IMR-90 (cell line): ENCODE measurements around the gene LIPH. TPM values are rescaled to one million over a fixed set of nuclear protein-coding genes. Genes with fewer than 3 reads are reported as not detected.

Source experiments
- ATAC-seq: fragments of 200-7000 bp; cut with Tn5 transposase; 2 replicates; pipeline ENCODE4 v1.9.1; 2020; ENCODE audit warnings: low read depth, mild to moderate bottlenecking, moderate library complexity
- BruUV-seq: library from RNA; stranded (reverse); fragments of 400-500 nt; replicated peaks from 2 replicates; lab custom pipeline; 2021; lab: Mats Ljungman, UMichigan
- CTCF ChIA-PET: fragments of 300-600 bp; formaldehyde crosslinking; extraction: SDS; loops from one replicate; lab custom pipeline; 2021; ENCODE audit warnings: antibody characterized with exemption; lab: Yijun Ruan, JAX
- POLR2A ChIA-PET: fragments of 300-600 bp; sonication (Branson Sonifier 250); formaldehyde crosslinking; loops from one replicate; lab custom pipeline; 2022; ENCODE audit warnings: antibody characterized with exemption; ENCODE audit not compliant: unreplicated experiment; lab: Charles Lee
- DNase-seq: peaks from one replicate; pipeline ENCODE4 v3.0.0; 2013
- H2AFZ ChIP-seq: replicated peaks from 2 replicates; pipeline ENCODE3; 2013; ENCODE audit warnings: low read length, mild to moderate bottlenecking; ENCODE audit not compliant: poor library complexity
- H2AK5ac ChIP-seq: 2 replicates; pipeline ENCODE4 v1.6.1; 2013; ENCODE audit warnings: low read depth, low read length, inconsistent platforms
- H2AK9ac ChIP-seq: replicated peaks from 2 replicates; pipeline ENCODE3; 2013; ENCODE audit warnings: mild to moderate bottlenecking, low read depth, low read length, moderate library complexity; ENCODE audit not compliant: poor library complexity
- H2BK120ac ChIP-seq: 2 replicates; pipeline ENCODE4 v1.6.1; 2013; ENCODE audit warnings: low read depth, low read length, inconsistent platforms
- H2BK15ac ChIP-seq: 3 replicates; pipeline ENCODE4 v1.6.1; 2013; ENCODE audit warnings: low read depth, low read length, inconsistent platforms
- H2BK20ac ChIP-seq: 2 replicates; pipeline ENCODE4 v1.6.1; 2013; ENCODE audit warnings: low read depth, mild to moderate bottlenecking, inconsistent platforms, low read length, moderate library complexity
- H2BK5ac ChIP-seq: 2 replicates; pipeline ENCODE4 v1.6.1; 2013; ENCODE audit warnings: mild to moderate bottlenecking, low read depth, low read length, inconsistent platforms; ENCODE audit not compliant: poor library complexity, severe bottlenecking
- H3K14ac ChIP-seq: replicated peaks from 2 replicates; pipeline ENCODE4 v1.6.1; 2013; ENCODE audit warnings: low read depth, low read length, inconsistent platforms
- H3K18ac ChIP-seq: 2 replicates; pipeline ENCODE4 v1.6.1; 2013; ENCODE audit warnings: low read depth, low read length, control low read depth
- H3K23ac ChIP-seq: 2 replicates; pipeline ENCODE4 v1.6.1; 2013; ENCODE audit warnings: low read depth, low read length, inconsistent platforms
- H3K27ac ChIP-seq: 2 replicates; pipeline ENCODE4 v1.5.1; 2013; ENCODE audit warnings: mild to moderate bottlenecking, control low read depth, low read length; ENCODE audit not compliant: insufficient read depth
- H3K27me3 ChIP-seq: 2 replicates; pipeline ENCODE4 v1.6.1; 2013; ENCODE audit warnings: low read length; ENCODE audit not compliant: control insufficient read depth, insufficient read depth
- H3K36me3 ChIP-seq: 2 replicates; pipeline ENCODE4 v1.6.1; 2013; ENCODE audit warnings: low read length, mixed read lengths; ENCODE audit not compliant: control insufficient read depth, insufficient read depth
- H3K4ac ChIP-seq: 2 replicates; pipeline ENCODE4 v1.6.1; 2013; ENCODE audit warnings: low read depth, low read length, inconsistent platforms
- H3K4me1 ChIP-seq: 2 replicates; pipeline ENCODE4 v1.6.1; 2013; ENCODE audit warnings: low read length, mixed read lengths; ENCODE audit not compliant: control insufficient read depth, insufficient read depth
- H3K4me2 ChIP-seq: 2 replicates; pipeline ENCODE4 v1.6.1; 2013; ENCODE audit warnings: low read depth, mild to moderate bottlenecking, control low read depth, low read length, moderate library complexity
- H3K4me3 ChIP-seq: 2 replicates; pipeline ENCODE4 v1.5.1; 2013; ENCODE audit warnings: low read depth, mild to moderate bottlenecking, control low read depth, low read length, moderate library complexity; ENCODE audit not compliant: insufficient read depth
- H3K56ac ChIP-seq: 2 replicates; pipeline ENCODE4 v1.6.1; 2013; ENCODE audit warnings: low read length, inconsistent platforms; ENCODE audit not compliant: insufficient read depth; ENCODE audit errors: extremely low read depth
- H3K79me1 ChIP-seq, 2 experiments: 2 replicates each; pipeline ENCODE4 v1.6.1; 2013; ENCODE audit warnings: low read length in 2 of 2, inconsistent platforms in 1 of 2, low read depth in 1 of 2
- H3K9ac ChIP-seq: 2 replicates; pipeline ENCODE4 v1.6.1; 2013; ENCODE audit warnings: low read depth, low read length, control low read depth
- H3K9me1 ChIP-seq: 2 replicates; pipeline ENCODE4 v1.6.1; 2013; ENCODE audit warnings: low read length, inconsistent platforms; ENCODE audit not compliant: insufficient read depth
- H3K9me3 ChIP-seq: 2 replicates; pipeline ENCODE4 v1.6.1; 2013; ENCODE audit warnings: low read length; ENCODE audit not compliant: control insufficient read depth, insufficient read depth
- H4K20me1 ChIP-seq: 2 replicates; pipeline ENCODE4 v1.6.1; 2013; ENCODE audit warnings: low read length, inconsistent platforms; ENCODE audit not compliant: insufficient read depth
- H4K5ac ChIP-seq: 2 replicates; pipeline ENCODE4 v1.6.1; 2013; ENCODE audit warnings: mild to moderate bottlenecking, low read depth, low read length, control low read depth
- H4K8ac ChIP-seq, 2 experiments: 2 replicates each; pipeline ENCODE4 v1.6.1; 2013; ENCODE audit warnings: low read depth in 2 of 2, low read length in 2 of 2, control low read depth in 1 of 2, inconsistent platforms in 1 of 2
- H4K91ac ChIP-seq: 2 replicates; pipeline ENCODE4 v1.6.1; 2013; ENCODE audit warnings: low read depth, low read length, inconsistent platforms; ENCODE audit not compliant: insufficient read depth
- NFE2L2 ChIP-seq: fragments of 150-350 bp; IDR thresholded peaks from 2 replicates; pipeline ENCODE4 v1.6.1; 2016; ENCODE audit warnings: low read depth, mild to moderate bottlenecking, low read length
- POLR2A ChIP-seq: IDR thresholded peaks from 2 replicates; pipeline ENCODE4 v1.6.1; 2012; ENCODE audit warnings: mild to moderate bottlenecking, low read depth, low read length
- RCOR1 ChIP-seq: IDR thresholded peaks from 2 replicates; pipeline ENCODE4 v1.6.1; 2012; ENCODE audit warnings: mild to moderate bottlenecking, low read length, improper control_type of control experiment; ENCODE audit not compliant: insufficient replicate concordance
- RFX5 ChIP-seq: IDR thresholded peaks from 2 replicates; pipeline ENCODE4 v1.8.0; 2012; ENCODE audit warnings: low read depth, mild to moderate bottlenecking, low read length, moderate library complexity
- SMC3 ChIP-seq: fragments of 150-350 bp; IDR thresholded peaks from 2 replicates; pipeline ENCODE4 v1.6.1; 2016; ENCODE audit warnings: low read depth, mild to moderate bottlenecking, antibody characterized with exemption, low read length, moderate library complexity
- WGBS, 2 experiments: methylation state at CpG; one replicate each; pipeline versions ENCODE4 v1.1.5 to v1.1.7; 2013; ENCODE audit warnings: missing lambda C conversion rate in 2 of 2; ENCODE audit not compliant: insufficient read length in 1 of 2; ENCODE audit errors: extremely low coverage in 2 of 2; 5-methylcytosine and 5-hydroxymethylcytosine counted together
- dilution Hi-C: fragments of 300-500 bp; cut with HindIII; formaldehyde crosslinking; loops from one replicate; pipeline ENCODE4 v1.14.3; 2018; ENCODE audit warnings: low sequenced_read_pairs; ENCODE audit not compliant: unreplicated experiment
- in situ Hi-C: fragments of 300-500 bp; cut with MboI; formaldehyde crosslinking; loops from 3 replicates; pipeline ENCODE4 v1.14.3; 2019; ENCODE audit warnings: low sequenced_read_pairs, inconsistent platforms, mixed read lengths
- intact Hi-C: fragments of 100-400 bp; cut with micrococcal nuclease; formaldehyde crosslinking; loops from 2 replicates; pipeline ENCODE4 v1.10.0; 2022
- polyA plus RNA-seq, 3 experiments: library from polyadenylated mRNA; depleted of rRNA; stranded (reverse); fragments of >200 nt; gene quantifications; 2 replicates each; pipeline ENCODE4 v1.2.3, GENCODE V29; 2012; ENCODE audit warnings: low replicate concordance in 1 of 3
- total RNA-seq: library from RNA; depleted of rRNA; stranded (reverse); fragments of >200 nt; gene quantifications from 2 replicates; pipeline ENCODE4 v1.2.3, GENCODE V29; 2012
- TF ChIP-seq, protein P1 (sequence below): fragments of 150-350 bp; IDR thresholded peaks from 2 replicates; pipeline ENCODE4 v1.6.1; 2016; ENCODE audit warnings: low read depth, mild to moderate bottlenecking, low read length, moderate library complexity, borderline replicate concordance
- TF ChIP-seq, protein P2 (sequence below): conservative IDR thresholded peaks from 2 replicates; pipeline ENCODE4 v1.5.1; 2012; ENCODE audit warnings: mild to moderate bottlenecking, low read depth, low read length, improper control_type of control experiment

The LIPH gene
- total and polyA plus RNA-seq, 2 of the 4 experiments (the other 2 are of a cell fraction) = 0.27 to 0.36 TPM

DNA sequence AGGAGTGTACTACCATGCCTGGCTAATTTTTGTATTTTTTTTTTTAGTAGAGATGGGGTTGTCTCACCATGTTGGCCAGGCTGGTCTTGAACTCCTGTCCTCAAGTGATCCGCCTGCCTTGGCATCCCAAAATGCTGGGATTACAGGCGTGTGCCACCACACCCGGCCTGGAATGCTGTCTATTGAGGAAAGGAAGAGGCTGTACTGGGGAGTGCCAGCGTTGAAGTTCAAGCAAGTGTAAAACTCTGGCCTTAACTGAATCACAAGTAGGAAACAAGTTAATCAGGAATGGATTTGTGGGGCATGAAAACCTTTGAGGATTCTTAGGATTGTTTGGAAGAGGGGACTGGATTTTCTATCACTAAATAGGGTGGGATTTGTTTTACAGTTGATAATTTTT, 32.3 kb upstream of the LIPH start:
- Histone ChIP-seq H2AK5ac (no peak overlapping the region), H3K9me1 (0 out of 2 replicates have a peak, but pooled peaks cover 3% of the 10 kb centered on the region), H3K27ac (no peak overlapping the region), H3K23ac (no peak overlapping the region), H3K4ac (no peak overlapping the region), H4K5ac (no peak overlapping the region), H4K91ac (no peak overlapping the region), H4K20me1 (no peaks in the 10 kb centered on the region), H3K14ac (no peak overlapping the region), H3K56ac (no peak overlapping the region), H3K4me1 (no peaks in the 10 kb centered on the region), H2AK9ac (no peak overlapping the region), H2BK5ac (no peak overlapping the region), H3K4me3 (no peak overlapping the region), H2BK15ac (no peak overlapping the region), H3K9me3 (no peaks in the 10 kb centered on the region), H3K36me3 (no peaks in the 10 kb centered on the region), H3K9ac (no peak overlapping the region), H3K18ac (no peak overlapping the region), H3K27me3 (0 out of 2 replicates have a peak, but pooled peaks cover 5% of the 10 kb centered on the region), H2BK120ac (no peak overlapping the region), H2BK20ac (no peak overlapping the region), H3K4me2 (no peak overlapping the region), H3K79me1 (peaks cover 3 to 23% of the 10 kb centered on the region in 2 experiments; a peak in 3 of 4 replicates), H2AFZ (no peak overlapping the region), H4K8ac (no peak overlapping the region)
- in situ Hi-C loops (no loop called here), intact Hi-C loops (no loop called here), dilution Hi-C loops (no loop called here)
- WGBS, 2 experiments = 90% methylated on average over 2 of the region's 4 CpGs; no CpG with 5 or more reads in 1 of the 2 experiments
- CTCF ChIA-PET = no interaction called here
- POLR2A ChIA-PET = no interaction called here
- ATAC-seq = no peak
- no peak for DNase-seq
- TF ChIP-seq, protein P1, sequence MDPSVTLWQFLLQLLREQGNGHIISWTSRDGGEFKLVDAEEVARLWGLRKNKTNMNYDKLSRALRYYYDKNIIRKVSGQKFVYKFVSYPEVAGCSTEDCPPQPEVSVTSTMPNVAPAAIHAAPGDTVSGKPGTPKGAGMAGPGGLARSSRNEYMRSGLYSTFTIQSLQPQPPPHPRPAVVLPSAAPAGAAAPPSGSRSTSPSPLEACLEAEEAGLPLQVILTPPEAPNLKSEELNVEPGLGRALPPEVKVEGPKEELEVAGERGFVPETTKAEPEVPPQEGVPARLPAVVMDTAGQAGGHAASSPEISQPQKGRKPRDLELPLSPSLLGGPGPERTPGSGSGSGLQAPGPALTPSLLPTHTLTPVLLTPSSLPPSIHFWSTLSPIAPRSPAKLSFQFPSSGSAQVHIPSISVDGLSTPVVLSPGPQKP = no peak
- TF ChIP-seq POLR2A = no peak
- no peak for TF ChIP-seq SMC3
- no peak for TF ChIP-seq RFX5
- no peak for TF ChIP-seq NFE2L2
- TF ChIP-seq RCOR1 = no peak
- TF ChIP-seq, protein P2, sequence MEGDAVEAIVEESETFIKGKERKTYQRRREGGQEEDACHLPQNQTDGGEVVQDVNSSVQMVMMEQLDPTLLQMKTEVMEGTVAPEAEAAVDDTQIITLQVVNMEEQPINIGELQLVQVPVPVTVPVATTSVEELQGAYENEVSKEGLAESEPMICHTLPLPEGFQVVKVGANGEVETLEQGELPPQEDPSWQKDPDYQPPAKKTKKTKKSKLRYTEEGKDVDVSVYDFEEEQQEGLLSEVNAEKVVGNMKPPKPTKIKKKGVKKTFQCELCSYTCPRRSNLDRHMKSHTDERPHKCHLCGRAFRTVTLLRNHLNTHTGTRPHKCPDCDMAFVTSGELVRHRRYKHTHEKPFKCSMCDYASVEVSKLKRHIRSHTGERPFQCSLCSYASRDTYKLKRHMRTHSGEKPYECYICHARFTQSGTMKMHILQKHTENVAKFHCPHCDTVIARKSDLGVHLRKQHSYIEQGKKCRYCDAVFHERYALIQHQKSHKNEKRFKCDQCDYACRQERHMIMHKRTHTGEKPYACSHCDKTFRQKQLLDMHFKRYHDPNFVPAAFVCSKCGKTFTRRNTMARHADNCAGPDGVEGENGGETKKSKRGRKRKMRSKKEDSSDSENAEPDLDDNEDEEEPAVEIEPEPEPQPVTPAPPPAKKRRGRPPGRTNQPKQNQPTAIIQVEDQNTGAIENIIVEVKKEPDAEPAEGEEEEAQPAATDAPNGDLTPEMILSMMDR = no peak
- no TSS peak for BruUV-seq
